ENCODE data around the gene USP6NL.

- TF ChIP-seq POLR2A (IDR thresholded peaks at IDR 0.05; ENCODE audit: low read depth, low read length) (no peak), POLR2AphosphoS5 (IDR thresholded peaks at IDR 0.05; ENCODE audit: low read depth, low read length) (no peak)
Measured at GRCh38 chr10:11528286-11528685, 83.2 kb downstream of the USP6NL start.

All from GM12892 (cell line).